ENCODE results near the gene PARVB.
A peak's percentile ranks its signal among the peaks of the same experiment; 100 is the strongest.

PARVB gene

GRCh38 chr22:44112191-44112590 is 88.1 kb downstream of the PARVB start:
- no peak overlapping the region for H3K27ac ChIP-seq (ENCODE audit: low read depth, low read length)
- no peaks in the 10 kb centered on the region for H3K9me3 ChIP-seq (ENCODE audit: control insufficient read depth in 5 of 5, low read length in 5 of 5)
- H3K4me1 ChIP-seq (ENCODE audit: control insufficient read depth in 5 of 5, insufficient read depth in 5 of 5, low read length in 5 of 5): no peaks in the 10 kb centered on the region
- no peak overlapping the region for H3K9ac ChIP-seq (ENCODE audit: low read length in 5 of 5)
- H3K36me3 ChIP-seq (ENCODE audit: control insufficient read depth in 5 of 5, insufficient read depth in 5 of 5, low read length in 5 of 5): peaks cover 4 to 10% (median 8%) of the 10 kb centered on the region in 5 donors
- H3K4me3 ChIP-seq (ENCODE audit: low read depth in 1 of 5, low read length in 5 of 5): no peak overlapping the region
- H3K27me3 ChIP-seq (ENCODE audit: control insufficient read depth in 5 of 5, insufficient read depth in 4 of 5, low read length in 5 of 5): no peaks in the 10 kb centered on the region

- no peaks in the 10 kb centered on the region for H3K4me1 ChIP-seq (ENCODE audit: control insufficient read depth in 5 of 5, insufficient read depth in 5 of 5, low read length in 5 of 5)
- no peaks in the 10 kb centered on the region for H3K27me3 ChIP-seq (ENCODE audit: control insufficient read depth in 5 of 5, insufficient read depth in 4 of 5, low read length in 5 of 5)
- no peak overlapping the region for H3K27ac ChIP-seq (ENCODE audit: low read depth, low read length)
- H3K4me3 ChIP-seq (ENCODE audit: low read depth in 1 of 5, low read length in 5 of 5): no peak overlapping the region
- H3K9ac ChIP-seq (ENCODE audit: low read length in 5 of 5): no peak overlapping the region
- H3K36me3 ChIP-seq (ENCODE audit: control insufficient read depth in 5 of 5, insufficient read depth in 5 of 5, low read length in 5 of 5): peaks cover 3 to 36% (median 31%) of the 10 kb centered on the region in 5 donors
- H3K9me3 ChIP-seq (ENCODE audit: control insufficient read depth in 5 of 5, low read length in 5 of 5): peaks cover 0 to 2% (median 0%) of the 10 kb centered on the region in 5 donors
Observed at GRCh38 chr22:44116331-44116730, 92.2 kb downstream of the PARVB start.

DNA sequence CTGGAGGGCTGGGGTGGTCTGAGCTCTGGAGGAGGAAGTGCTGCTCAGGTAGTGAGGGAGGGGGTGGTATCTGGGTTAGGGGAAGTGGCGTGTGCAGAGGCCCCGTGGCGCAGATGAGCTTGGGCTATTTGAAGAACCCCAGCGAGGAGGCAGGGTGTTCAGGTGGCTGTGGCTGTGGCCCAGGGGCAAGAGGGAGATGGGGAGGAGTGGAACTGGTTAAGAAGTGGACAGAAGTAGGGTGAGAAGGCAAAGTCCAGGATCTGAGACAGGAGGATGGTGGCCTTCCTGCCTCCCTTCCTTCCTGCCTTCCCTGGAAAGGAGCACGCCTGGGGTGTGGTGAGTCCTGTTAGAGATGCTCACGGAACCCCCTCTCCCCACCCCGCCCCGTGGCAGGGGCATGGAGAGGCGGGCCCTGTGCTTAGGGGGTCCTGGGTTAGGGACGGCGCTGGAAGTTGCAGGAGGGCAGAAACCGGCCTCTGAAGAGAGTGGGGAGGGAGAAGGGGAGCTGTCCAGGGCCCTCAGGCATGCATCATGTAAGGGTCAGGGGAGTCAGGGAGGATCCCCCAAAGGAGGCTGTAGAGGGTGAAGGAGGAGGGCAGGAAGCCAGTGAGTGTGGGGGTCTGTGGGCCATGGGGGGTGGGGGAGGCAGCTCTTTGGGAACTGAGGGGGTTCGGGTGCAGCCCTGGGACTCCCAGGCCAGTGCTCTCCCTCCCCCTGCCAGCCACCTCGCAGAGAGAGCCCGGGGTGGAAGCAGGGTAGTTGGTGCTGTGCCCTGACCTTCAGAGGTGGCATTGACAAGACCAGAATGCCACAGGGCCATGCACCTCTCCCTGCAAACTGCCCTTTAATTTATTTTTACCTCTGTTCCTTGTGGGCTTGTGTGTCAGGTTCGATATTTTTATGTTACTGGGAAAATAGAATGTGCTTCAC is 92.9 kb downstream of the PARVB start:
- Histone ChIP-seq H3K27ac (ENCODE audit: low read depth, low read length) (no peak overlapping the region), H3K4me1 (ENCODE audit: control insufficient read depth in 5 of 5, insufficient read depth in 5 of 5, low read length in 5 of 5) (no peaks in the 10 kb centered on the region), H3K27me3 (ENCODE audit: control insufficient read depth in 5 of 5, insufficient read depth in 4 of 5, low read length in 5 of 5) (no peaks in the 10 kb centered on the region), H3K4me3 (ENCODE audit: low read depth in 1 of 5, low read length in 5 of 5) (no peak overlapping the region), H3K36me3 (ENCODE audit: control insufficient read depth in 5 of 5, insufficient read depth in 5 of 5, low read length in 5 of 5) (peaks cover 3 to 37% (median 31%) of the 10 kb centered on the region in 5 donors), H3K9me3 (ENCODE audit: control insufficient read depth in 5 of 5, low read length in 5 of 5) (peaks cover 0 to 2% (median 0%) of the 10 kb centered on the region in 5 donors), H3K9ac (ENCODE audit: low read length in 5 of 5) (no peak overlapping the region)

GRCh38 chr22:44117746-44118145 is 93.6 kb downstream of the PARVB start:
- Histone ChIP-seq H3K4me1 (ENCODE audit: control insufficient read depth in 5 of 5, insufficient read depth in 5 of 5, low read length in 5 of 5) (no peaks in the 10 kb centered on the region), H3K9ac (ENCODE audit: low read length in 5 of 5) (no peak overlapping the region), H3K36me3 (ENCODE audit: control insufficient read depth in 5 of 5, insufficient read depth in 5 of 5, low read length in 5 of 5) (peaks cover 3 to 44% (median 30%) of the 10 kb centered on the region in 5 donors)

GRCh38 chr22:44118645-44119315 is 94.7 kb downstream of the PARVB start:
- H3K9me3 ChIP-seq (ENCODE audit: control insufficient read depth in 5 of 5, low read length in 5 of 5): peaks cover 0 to 2% (median 0%) of the 10 kb centered on the region in 5 donors
- no peak overlapping the region for H3K9ac ChIP-seq (ENCODE audit: low read length in 5 of 5)
- H3K4me1 ChIP-seq (ENCODE audit: control insufficient read depth in 5 of 5, insufficient read depth in 5 of 5, low read length in 5 of 5): no peaks in the 10 kb centered on the region
- H3K4me3 ChIP-seq (ENCODE audit: low read depth in 1 of 5, low read length in 5 of 5): no peak overlapping the region
- H3K36me3 ChIP-seq (ENCODE audit: control insufficient read depth in 5 of 5, insufficient read depth in 5 of 5, low read length in 5 of 5): peaks cover 3 to 53% (median 31%) of the 10 kb centered on the region in 5 donors
- H3K27ac ChIP-seq (ENCODE audit: low read depth, low read length): no peak overlapping the region
- H3K27me3 ChIP-seq (ENCODE audit: control insufficient read depth in 5 of 5, insufficient read depth in 4 of 5, low read length in 5 of 5): no peaks in the 10 kb centered on the region

More at GRCh38 chr22:44117746-44118145, 93.6 kb downstream of the PARVB start:
- no peak overlapping the region for H3K4me3 ChIP-seq (ENCODE audit: low read depth in 1 of 5, low read length in 5 of 5)
- no peak overlapping the region for H3K27ac ChIP-seq (ENCODE audit: low read depth, low read length)
- H3K27me3 ChIP-seq (ENCODE audit: control insufficient read depth in 5 of 5, insufficient read depth in 4 of 5, low read length in 5 of 5): no peaks in the 10 kb centered on the region
- peaks cover 0 to 2% (median 0%) of the 10 kb centered on the region in 5 donors for H3K9me3 ChIP-seq (ENCODE audit: control insufficient read depth in 5 of 5, low read length in 5 of 5)

- H3K9me3 ChIP-seq (ENCODE audit: control insufficient read depth in 5 of 5, low read length in 5 of 5): peaks cover 0 to 2% (median 0%) of the 10 kb centered on the region in 5 donors
Observed at GRCh38 chr22:44119669-44120313, 95.7 kb downstream of the PARVB start.

DNA sequence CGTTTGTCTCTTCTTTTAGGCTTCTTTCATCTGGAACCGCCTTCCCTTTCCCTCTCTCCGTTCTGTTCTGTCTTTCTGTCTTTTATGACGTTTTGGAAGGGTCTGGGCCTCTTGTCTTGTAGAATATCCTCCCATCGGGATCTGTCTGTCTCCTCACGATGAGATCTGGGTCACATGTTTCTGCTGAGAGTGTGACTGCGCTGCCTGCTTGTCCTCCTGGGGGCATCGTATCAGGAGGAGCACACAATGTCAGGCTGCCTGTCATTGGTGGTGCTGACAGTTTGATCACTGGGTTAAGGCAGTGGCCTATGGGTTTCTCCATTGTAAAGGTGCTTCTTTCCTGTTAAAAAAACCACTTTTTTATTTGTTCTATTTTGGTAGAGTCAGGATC is 96.2 kb downstream of the PARVB start:
- peaks cover 0 to 2% (median 0%) of the 10 kb centered on the region in 5 donors for H3K9me3 ChIP-seq (ENCODE audit: control insufficient read depth in 5 of 5, low read length in 5 of 5)
- H3K27ac ChIP-seq (ENCODE audit: low read depth, low read length): no peak overlapping the region
- H3K27me3 ChIP-seq (ENCODE audit: control insufficient read depth in 5 of 5, insufficient read depth in 4 of 5, low read length in 5 of 5): no peaks in the 10 kb centered on the region
- no peaks in the 10 kb centered on the region for H3K4me1 ChIP-seq (ENCODE audit: control insufficient read depth in 5 of 5, insufficient read depth in 5 of 5, low read length in 5 of 5)
- H3K36me3 ChIP-seq (ENCODE audit: control insufficient read depth in 5 of 5, insufficient read depth in 5 of 5, low read length in 5 of 5): peaks cover 3 to 53% (median 31%) of the 10 kb centered on the region in 5 donors
- no peak overlapping the region for H3K4me3 ChIP-seq (ENCODE audit: low read depth in 1 of 5, low read length in 5 of 5)
- no peak overlapping the region for H3K9ac ChIP-seq (ENCODE audit: low read length in 5 of 5)

More at GRCh38 chr22:44119669-44120313, 95.7 kb downstream of the PARVB start:
- Histone ChIP-seq H3K4me1 (ENCODE audit: control insufficient read depth in 5 of 5, insufficient read depth in 5 of 5, low read length in 5 of 5) (no peaks in the 10 kb centered on the region), H3K4me3 (ENCODE audit: low read depth in 1 of 5, low read length in 5 of 5) (no peak overlapping the region), H3K9ac (ENCODE audit: low read length in 5 of 5) (no peak overlapping the region), H3K27ac (ENCODE audit: low read depth, low read length) (no peak overlapping the region), H3K36me3 (ENCODE audit: control insufficient read depth in 5 of 5, insufficient read depth in 5 of 5, low read length in 5 of 5) (peaks cover 3 to 53% (median 31%) of the 10 kb centered on the region in 5 donors), H3K27me3 (ENCODE audit: control insufficient read depth in 5 of 5, insufficient read depth in 4 of 5, low read length in 5 of 5) (no peaks in the 10 kb centered on the region)

- H3K36me3 ChIP-seq (ENCODE audit: control insufficient read depth in 5 of 5, insufficient read depth in 5 of 5, low read length in 5 of 5): peaks cover 0 to 40% (median 4%) of the 10 kb centered on the region in 5 donors
- no peak overlapping the region for H3K27ac ChIP-seq (ENCODE audit: low read depth, low read length)
- H3K9ac ChIP-seq (ENCODE audit: low read length in 5 of 5): no peak overlapping the region
- H3K9me3 ChIP-seq (ENCODE audit: control insufficient read depth in 5 of 5, low read length in 5 of 5): peaks cover 0 to 16% (median 13%) of the 10 kb centered on the region in 5 donors
- H3K4me1 ChIP-seq (ENCODE audit: control insufficient read depth in 5 of 5, insufficient read depth in 5 of 5, low read length in 5 of 5): peaks cover 0 to 18% (median 8%) of the 10 kb centered on the region in 5 donors
- no peaks in the 10 kb centered on the region for H3K27me3 ChIP-seq (ENCODE audit: control insufficient read depth in 5 of 5, insufficient read depth in 4 of 5, low read length in 5 of 5)
- no peak overlapping the region for H3K4me3 ChIP-seq (ENCODE audit: low read depth in 1 of 5, low read length in 5 of 5)
Observed at GRCh38 chr22:44125421-44125820, 101.3 kb downstream of the PARVB start.

DNA sequence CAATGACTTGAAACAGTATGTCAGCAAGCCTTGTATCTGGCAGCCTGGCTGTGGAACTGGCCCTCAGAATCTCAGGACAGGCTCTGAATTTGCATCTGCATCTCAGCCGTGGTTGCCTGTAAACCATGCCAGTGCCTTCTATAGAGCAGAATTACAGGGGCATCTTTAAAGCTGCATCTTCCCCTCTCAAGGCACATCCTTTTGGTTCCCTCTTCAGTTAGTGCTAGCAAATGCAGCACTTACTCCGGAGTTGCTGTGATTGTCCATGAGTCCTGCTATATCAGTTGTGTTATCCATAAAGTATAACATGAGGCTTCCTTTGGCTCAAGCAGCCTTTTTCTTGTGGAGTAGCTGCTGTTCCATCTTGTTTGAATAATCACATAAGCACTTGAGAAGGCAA is 102.7 kb downstream of the PARVB start:
- H3K9me3 ChIP-seq (ENCODE audit: control insufficient read depth in 5 of 5, low read length in 5 of 5): peaks cover 0 to 14% (median 13%) of the 10 kb centered on the region in 5 donors
- no peak overlapping the region for H3K9ac ChIP-seq (ENCODE audit: low read length in 5 of 5)
- peaks cover 0 to 18% (median 8%) of the 10 kb centered on the region in 5 donors for H3K4me1 ChIP-seq (ENCODE audit: control insufficient read depth in 5 of 5, insufficient read depth in 5 of 5, low read length in 5 of 5)
- no peaks in the 10 kb centered on the region for H3K27me3 ChIP-seq (ENCODE audit: control insufficient read depth in 5 of 5, insufficient read depth in 4 of 5, low read length in 5 of 5)
- H3K36me3 ChIP-seq (ENCODE audit: control insufficient read depth in 5 of 5, insufficient read depth in 5 of 5, low read length in 5 of 5): peaks cover 0 to 44% (median 9%) of the 10 kb centered on the region in 5 donors
- no peak overlapping the region for H3K27ac ChIP-seq (ENCODE audit: low read depth, low read length)
- peak overlapping the region in 1 of 5 donors; percentile 29 for H3K4me3 ChIP-seq (ENCODE audit: low read depth in 1 of 5, low read length in 5 of 5)
